GM18505 (cell line): Measurements from ENCODE around the gene RIMKLA.

Source experiments
- ATAC-seq: cut with Tn5 transposase; IDR thresholded peaks from one replicate; pipeline ENCODE4 v1.9.1; 2021; ENCODE audit not compliant: unreplicated experiment
- POLR2A ChIP-seq: IDR thresholded peaks from 4 replicates; pipeline ENCODE4 v1.6.1; 2011; ENCODE audit warnings: borderline replicate concordance; ENCODE audit not compliant: insufficient read depth, insufficient read length; ENCODE audit errors: extremely low read depth

The RIMKLA gene

DNA sequence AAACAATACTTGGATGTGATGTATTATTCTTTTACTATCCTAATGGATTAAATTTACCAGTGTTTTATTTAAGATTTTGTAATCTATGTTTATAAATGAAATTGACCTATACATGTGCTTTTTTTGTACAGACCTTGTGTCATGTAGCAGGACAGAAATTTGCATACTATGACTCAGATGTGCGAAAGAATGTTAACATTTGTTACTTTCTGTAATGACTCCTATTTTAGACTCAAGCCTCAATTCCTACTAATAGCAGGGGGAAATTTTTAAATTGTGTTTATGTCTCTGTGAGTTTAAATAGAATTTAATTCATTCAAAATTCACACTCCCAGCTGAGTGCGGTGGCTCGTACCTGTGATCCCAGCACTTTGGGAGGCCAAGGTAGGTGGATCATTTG is 21.8 kb upstream of the RIMKLA start:
- no peak for ATAC-seq
- no peak for TF ChIP-seq POLR2A

DNA sequence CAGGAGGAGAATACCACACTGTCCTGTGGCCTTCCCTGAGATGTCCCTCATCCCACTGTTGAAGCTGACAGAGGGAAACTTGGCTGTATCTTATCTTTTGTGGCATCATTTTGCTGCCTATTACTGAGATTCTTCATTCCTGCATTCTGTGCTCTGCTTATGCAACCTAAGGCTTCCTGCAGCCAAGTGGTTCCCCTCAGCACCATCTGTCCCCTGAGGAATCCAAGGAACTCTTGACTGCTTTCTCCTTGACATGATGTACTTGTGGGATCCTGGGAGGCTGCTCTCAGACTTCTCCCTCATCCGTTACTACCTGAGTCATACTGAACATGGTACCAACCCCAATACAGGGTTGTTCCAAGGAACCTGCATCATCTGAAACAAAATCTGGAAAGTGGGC is 21.1 kb upstream of the RIMKLA start:
- no peak for ATAC-seq
- TF ChIP-seq POLR2A, result no peak

DNA sequence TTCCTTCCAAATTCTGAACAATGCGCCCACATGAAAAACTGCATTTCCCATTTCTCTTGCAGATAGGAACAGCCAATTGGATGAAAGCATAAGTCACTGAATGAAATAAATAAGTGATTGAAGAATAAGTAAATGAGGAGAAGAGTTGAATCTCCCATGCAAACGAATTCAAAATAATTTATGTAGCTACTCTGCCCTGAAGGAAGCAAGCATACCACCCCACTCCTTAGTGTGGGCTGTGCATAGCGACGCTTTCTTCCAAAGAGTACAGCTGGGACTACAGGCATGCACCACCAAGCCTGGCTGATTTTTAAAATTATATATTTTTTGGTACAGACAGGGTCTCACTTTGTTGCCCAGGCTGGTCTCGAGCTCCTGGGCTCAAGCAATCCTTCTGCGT is 16.5 kb upstream of the RIMKLA start:
- TF ChIP-seq POLR2A, result no peak
- ATAC-seq, result no peak

DNA sequence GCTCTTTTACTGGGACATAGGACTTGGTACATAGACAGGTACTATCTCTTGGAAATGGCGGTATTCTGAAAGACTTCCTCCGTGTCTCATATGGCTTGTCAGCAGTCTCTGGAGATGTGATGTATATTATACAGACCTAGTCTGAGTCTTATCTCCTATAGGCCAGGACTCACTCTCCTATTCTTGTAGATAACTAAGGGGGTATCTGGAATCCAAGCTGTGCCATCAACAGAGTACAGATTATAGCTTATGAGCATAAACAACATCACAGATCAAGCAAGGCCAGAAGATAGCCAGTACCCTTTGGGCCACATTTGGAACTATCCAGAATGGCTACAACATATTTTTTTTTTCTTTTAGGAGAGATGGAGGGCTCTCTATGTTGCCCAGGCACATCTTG is 16.1 kb upstream of the RIMKLA start:
- no peak for ATAC-seq
- no peak for TF ChIP-seq POLR2A

DNA sequence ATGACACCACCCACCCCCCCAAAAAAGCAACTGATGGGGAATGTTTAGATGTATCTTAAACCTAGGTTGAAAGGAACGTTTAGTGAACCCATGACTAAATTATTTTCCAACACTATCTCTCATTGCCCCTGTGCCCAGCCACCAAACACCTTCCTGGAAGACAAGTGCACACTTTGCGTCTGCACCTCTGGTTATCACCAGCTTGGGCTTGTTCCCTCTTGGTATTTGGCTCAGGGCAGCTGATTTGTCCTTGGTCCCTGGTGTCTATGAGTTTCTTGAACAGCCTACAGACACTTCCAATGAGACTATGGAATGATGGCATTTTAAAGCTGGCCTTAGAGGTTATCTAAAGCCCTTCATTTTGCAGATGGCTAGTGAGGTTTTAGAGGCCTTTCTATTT is 15.5 kb upstream of the RIMKLA start:
- no peak for TF ChIP-seq POLR2A
- ATAC-seq, result no peak

DNA sequence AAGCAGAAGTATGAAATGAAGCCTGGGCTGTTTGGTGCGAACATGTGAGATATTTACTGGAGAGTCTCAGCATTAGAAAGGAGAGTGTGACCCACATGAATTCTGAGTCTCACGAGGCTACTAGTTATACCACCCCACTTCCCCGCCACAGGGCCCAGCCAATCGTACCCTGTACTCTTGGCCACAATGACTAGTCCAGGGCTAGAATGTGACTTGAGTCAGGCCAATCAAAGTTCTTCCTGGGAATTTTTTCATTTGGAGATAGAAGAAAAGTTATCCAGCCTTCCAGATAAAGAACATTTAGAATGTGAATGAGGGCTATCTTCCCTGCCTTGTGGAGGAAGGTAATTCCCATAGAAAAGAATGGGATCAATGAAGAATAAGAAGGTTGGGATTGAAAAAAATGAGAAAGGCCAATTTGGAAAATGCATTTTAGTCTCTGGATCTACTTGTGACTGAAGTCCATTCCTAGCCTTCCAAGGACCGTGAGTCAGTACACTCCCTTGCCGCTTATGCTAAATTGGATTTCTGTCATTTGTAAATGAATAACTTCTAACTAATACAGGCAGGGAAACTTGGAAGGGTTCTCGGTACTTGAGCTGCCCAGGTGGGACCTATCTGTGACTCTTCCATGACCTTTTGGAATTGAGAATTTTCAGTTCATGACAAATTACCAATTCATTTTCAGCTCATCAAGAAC is 12.3 kb upstream of the RIMKLA start:
- ATAC-seq, result no peak
- no peak for TF ChIP-seq POLR2A

DNA sequence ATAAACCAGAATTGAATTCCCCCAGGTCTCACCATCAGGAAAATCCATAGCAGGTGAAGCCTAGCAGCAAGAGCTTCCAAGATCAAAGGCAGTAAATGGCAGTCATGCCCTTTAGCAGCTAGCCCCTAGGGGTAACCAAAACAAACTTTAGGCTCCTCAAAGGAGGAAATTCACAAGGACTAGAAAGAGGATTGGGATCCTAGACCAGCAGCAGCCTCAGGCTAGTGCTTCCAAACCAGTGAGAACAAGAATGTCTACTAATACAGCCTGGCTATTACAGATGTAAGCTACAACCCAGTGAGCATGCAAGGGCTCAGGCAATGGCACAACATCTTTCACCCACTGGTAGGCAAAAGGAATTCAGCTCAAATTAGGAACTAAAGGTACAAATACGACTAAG is 11.1 kb upstream of the RIMKLA start:
- TF ChIP-seq POLR2A, result no peak
- no peak for ATAC-seq

DNA sequence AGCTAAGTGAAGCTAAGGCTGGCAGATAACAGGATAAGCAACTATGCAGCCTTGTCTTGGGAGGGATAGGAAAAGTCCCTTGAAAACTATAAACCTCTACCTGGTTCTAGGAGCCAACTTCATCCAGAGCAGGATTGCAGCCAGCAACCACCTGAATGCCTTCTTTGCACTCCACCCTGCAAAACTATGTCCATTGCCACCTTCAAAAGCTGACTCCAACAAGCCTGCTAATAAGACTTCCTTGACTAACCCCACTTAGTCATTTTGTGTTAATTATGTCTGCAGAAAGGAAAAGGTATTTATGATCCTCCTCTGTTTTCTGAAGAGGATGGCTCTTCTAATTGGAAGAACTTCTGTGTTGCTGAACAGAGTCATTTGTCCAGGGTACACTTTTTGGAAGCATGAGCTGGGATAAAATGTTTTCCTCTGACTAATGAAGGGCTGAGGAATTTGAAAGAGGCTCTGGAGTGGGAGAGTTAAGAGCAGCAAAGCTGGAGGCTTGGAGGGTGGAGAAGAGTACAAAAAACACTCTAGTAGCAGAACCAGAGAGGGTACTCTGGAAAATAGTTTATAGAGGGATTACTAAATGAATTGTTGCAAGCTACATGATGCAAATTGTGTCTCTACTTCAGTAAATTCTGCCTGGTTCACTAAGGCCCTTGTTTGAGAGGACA is 9.6 kb upstream of the RIMKLA start:
- no peak for TF ChIP-seq POLR2A
- ATAC-seq, result no peak

DNA sequence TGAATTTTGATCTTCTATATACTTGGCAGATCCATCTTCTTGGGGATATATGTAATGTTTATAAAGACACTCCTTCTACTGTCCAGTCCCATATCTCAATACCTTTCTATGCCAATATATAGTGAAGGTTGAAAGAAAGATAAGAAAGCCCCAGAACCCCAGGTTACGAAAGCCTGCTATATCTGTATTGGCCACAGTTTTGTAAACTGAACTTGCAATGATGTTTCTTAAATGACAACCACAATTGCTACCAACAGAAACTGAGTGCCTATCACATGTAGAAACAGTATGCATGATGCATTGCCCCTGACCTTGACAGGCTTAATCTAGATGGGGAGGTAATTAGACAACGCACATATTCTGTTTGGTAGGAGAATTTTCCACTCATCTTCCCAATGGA is 7.8 kb upstream of the RIMKLA start:
- no peak for ATAC-seq
- no peak for TF ChIP-seq POLR2A

DNA sequence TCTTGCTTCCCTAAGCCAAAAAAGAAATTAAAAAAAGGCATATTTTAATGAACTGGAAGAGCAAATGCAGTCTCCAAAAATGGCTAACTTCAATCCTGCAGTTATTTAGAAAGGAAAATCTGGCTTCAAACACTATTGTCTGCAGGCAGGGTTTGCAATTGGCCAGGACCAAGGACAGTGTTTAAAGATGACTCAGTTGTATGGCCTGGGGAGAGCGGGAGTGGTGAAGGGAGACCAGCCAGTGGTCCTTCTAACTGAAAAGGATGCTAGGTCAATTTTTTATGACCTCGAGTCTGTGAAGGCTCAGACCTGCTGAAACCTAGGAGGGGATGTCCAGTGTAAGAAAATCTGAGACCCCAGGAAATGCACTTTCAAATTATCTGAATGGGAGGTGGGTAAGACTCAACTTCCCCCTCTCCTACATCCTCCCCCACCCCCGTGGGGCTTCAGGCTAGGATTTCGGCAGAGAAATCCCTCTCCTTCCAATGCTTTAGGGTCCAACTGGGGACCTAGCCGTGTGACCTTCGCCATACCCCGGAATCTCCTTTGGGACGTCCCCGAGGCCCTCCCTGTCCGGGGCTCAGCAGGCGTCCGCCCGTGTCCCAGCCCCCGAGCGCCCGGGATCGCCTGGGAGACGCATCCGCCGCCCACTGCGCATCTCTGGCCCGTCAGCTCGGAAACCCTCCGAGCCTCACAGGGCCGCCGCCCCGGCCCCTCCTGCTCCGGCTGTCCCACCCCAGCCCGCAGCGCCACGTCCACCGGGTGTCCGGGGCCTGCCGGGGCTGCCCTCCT is 602 bp upstream of the RIMKLA start:
- TF ChIP-seq POLR2A, result no peak
- ATAC-seq, result peak; percentile 36

DNA sequence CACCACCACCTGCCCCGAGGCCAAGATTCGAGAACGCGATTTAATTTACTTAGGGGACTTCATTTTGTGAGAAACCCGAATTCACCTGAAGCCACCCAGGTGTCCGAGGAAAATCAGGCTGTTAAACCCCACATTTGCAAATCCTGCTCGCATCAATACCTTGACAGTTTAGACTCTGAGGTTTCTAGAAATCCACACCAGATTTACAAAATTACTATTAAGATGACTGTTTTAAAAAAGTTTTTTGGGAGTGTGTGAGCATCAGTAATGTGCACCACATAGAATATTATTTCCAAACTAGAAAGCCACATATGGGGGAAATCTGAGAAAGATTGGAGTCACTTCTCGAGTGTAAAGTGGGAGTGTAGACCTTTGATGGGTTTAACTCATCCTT is 685 bp downstream of the RIMKLA start:
- no peak for ATAC-seq

DNA sequence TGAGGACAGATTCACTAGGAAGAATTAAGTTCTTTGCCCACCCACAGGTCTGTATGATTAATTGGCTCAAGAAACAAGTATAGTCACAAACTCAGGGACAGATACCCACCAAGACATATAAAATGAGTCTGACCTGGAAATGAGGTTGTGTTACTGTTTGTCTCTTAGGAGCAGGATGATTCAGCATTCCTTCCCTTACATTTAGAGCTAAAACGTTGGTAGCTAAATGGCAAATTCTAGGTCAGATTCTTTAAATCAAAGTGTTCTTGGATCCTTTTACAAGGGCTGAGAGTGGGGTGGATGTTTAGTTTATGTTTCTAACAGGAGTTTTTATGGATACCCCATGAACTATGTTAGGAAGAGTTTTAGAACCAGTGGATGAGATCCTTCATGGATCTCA is 4.7 kb downstream of the RIMKLA start:
- ATAC-seq, result no peak
- TF ChIP-seq POLR2A, result no peak

More for the DNA sequence above, 685 bp downstream of the RIMKLA start:
- no peak for TF ChIP-seq POLR2A

DNA sequence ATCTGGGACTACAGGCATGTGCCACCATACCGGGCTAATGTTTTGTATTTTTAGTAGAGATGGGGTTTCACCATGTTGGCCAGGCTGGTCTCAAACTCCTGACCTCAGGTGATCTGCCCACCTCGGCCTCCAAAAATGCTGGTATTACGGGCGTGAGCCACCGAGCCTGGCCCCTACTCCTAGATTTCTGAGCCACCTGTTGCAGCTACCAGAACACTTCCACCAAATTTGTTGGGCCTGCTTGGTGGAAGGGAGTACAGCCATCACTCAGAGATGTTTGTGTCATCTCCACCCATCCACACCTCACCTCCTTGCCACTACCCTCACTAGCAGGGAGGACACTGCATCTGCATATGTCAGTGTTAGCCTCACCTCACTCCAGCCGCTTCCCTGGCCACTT is 5.5 kb downstream of the RIMKLA start:
- TF ChIP-seq POLR2A, result no peak
- no peak for ATAC-seq

DNA sequence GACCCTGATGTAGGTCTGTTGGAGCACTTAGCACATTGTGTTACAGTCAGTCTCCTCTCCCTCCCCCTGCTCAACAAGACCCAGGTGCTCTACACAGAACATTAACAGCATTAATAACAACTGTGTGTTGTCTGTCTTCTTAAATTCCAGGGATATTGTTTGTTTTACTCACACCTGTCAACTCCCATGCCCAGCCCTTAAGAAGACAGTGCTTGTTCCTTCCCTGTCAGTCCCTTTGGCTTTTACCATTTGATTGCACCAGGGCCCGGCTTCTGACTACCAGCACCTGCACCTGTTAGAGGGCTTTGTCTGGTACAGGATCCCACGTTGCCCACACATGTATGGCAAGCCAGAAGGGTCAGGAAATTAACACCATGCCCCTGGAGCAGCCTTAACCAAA is 11.7 kb downstream of the RIMKLA start:
- no peak for TF ChIP-seq POLR2A

More for the DNA sequence above, 11.7 kb downstream of the RIMKLA start:
- no peak for ATAC-seq
